Liver (tissue), 9 donors: Measurements from ENCODE around the gene OR13C4. TPM values are rescaled to one million over a fixed set of nuclear protein-coding genes. Genes with fewer than 3 reads are reported as not detected.

Experiments
- DNase-seq: peaks from one replicate; pipeline ENCODE4 v3.0.0-alpha.2; 2017; ENCODE audit warnings: low spot score
- H3K27ac ChIP-seq, 2 donors: one replicate each; pipeline ENCODE4 v1.7.0; 2013; ENCODE audit warnings: inconsistent platforms in 2 of 2, low read length in 2 of 2, control low read depth in 1 of 2, low read depth in 1 of 2, mild to moderate bottlenecking in 1 of 2
- H3K27me3 ChIP-seq, 4 donors: one replicate each; pipeline versions ENCODE4 v1.6.1 to v1.7.0; 2013; ENCODE audit warnings: low read length in 3 of 4, inconsistent platforms in 1 of 4, mild to moderate bottlenecking in 1 of 4, moderate library complexity in 1 of 4; ENCODE audit not compliant: control insufficient read depth in 4 of 4, insufficient read depth in 4 of 4
- H3K36me3 ChIP-seq, 4 donors: one replicate each; pipeline versions ENCODE4 v1.6.1 to v1.7.0; 2013; ENCODE audit warnings: low read length in 3 of 4, mild to moderate bottlenecking in 3 of 4, low read depth in 1 of 4, moderate library complexity in 1 of 4; ENCODE audit not compliant: control insufficient read depth in 4 of 4, insufficient read depth in 3 of 4
- H3K4me1 ChIP-seq, 4 donors: one replicate each; pipeline versions ENCODE4 v1.6.1 to v1.7.0; 2013; ENCODE audit warnings: low read length in 3 of 4, mild to moderate bottlenecking in 3 of 4, moderate library complexity in 1 of 4; ENCODE audit not compliant: control insufficient read depth in 4 of 4, insufficient read depth in 4 of 4
- H3K4me3 ChIP-seq, 3 donors: one replicate each; pipeline versions ENCODE4 v1.6.1 to v1.7.0; 2013; ENCODE audit warnings: low read length in 3 of 3, control low read depth in 1 of 3, low read depth in 1 of 3, mild to moderate bottlenecking in 1 of 3
- H3K9ac ChIP-seq, 2 donors: one replicate each; pipeline ENCODE4 v1.7.0; 2013; ENCODE audit warnings: low read length in 2 of 2, mild to moderate bottlenecking in 2 of 2, moderate library complexity in 2 of 2, control low read depth in 1 of 2, low read depth in 1 of 2
- H3K9me3 ChIP-seq, 4 donors: one replicate each; pipeline versions ENCODE4 v1.6.1 to v1.7.0; 2013; ENCODE audit warnings: low read length in 3 of 4; ENCODE audit not compliant: control insufficient read depth in 4 of 4
- ATF3 ChIP-seq: IDR thresholded peaks from 2 replicates; pipeline ENCODE4 v1.6.1; 2016; ENCODE audit warnings: antibody characterized with exemption
- EGR1 ChIP-seq, 2 donors: IDR thresholded peaks; 2 replicates each; pipeline ENCODE4 v1.6.1; 2016 to 2018; ENCODE audit warnings: antibody characterized with exemption in 2 of 2, low read depth in 2 of 2
- FOXA2 ChIP-seq: IDR thresholded peaks from 2 replicates; pipeline ENCODE4 v1.6.1; 2016; ENCODE audit warnings: antibody characterized with exemption
- GABPA ChIP-seq, 2 donors: IDR thresholded peaks in 1 of 2; conservative IDR thresholded peaks in 1 of 2; 2 replicates each; pipeline ENCODE4 v1.6.1; 2016; ENCODE audit warnings: antibody characterized with exemption in 2 of 2, mild to moderate bottlenecking in 1 of 2, moderate library complexity in 1 of 2
- HNF4G ChIP-seq: IDR thresholded peaks from 2 replicates; pipeline ENCODE4 v1.6.1; 2016; ENCODE audit warnings: antibody characterized with exemption
- JUND ChIP-seq, 2 donors: IDR thresholded peaks; 2 replicates each; pipeline ENCODE4 v1.6.1; 2016; ENCODE audit warnings: antibody characterized with exemption in 2 of 2
- MAX ChIP-seq: IDR thresholded peaks from 2 replicates; pipeline ENCODE4 v1.6.1; 2016; ENCODE audit warnings: antibody characterized with exemption
- NR2F2 ChIP-seq: IDR thresholded peaks from 2 replicates; pipeline ENCODE4 v1.6.1; 2016; ENCODE audit warnings: antibody characterized with exemption
- RAD21 ChIP-seq, 2 donors: IDR thresholded peaks; 2 replicates each; pipeline ENCODE4 v1.6.1; 2016; ENCODE audit warnings: antibody characterized with exemption in 2 of 2, mild to moderate bottlenecking in 2 of 2
- RXRA ChIP-seq, 2 donors: IDR thresholded peaks; 2 replicates each; pipeline ENCODE4 v1.6.1; 2017 to 2018; ENCODE audit warnings: antibody characterized with exemption in 2 of 2, mild to moderate bottlenecking in 1 of 2
- TAF1 ChIP-seq: conservative IDR thresholded peaks from 2 replicates; pipeline ENCODE4 v1.6.1; 2016; ENCODE audit warnings: antibody characterized with exemption, mild to moderate bottlenecking
- YY1 ChIP-seq: IDR thresholded peaks from 2 replicates; pipeline ENCODE4 v1.6.1; 2016; ENCODE audit warnings: antibody characterized with exemption, mild to moderate bottlenecking
- WGBS: extraction: QIAGEN DNeasy Blood & Tissue Kit; methylation state at CpG from one replicate; pipeline ENCODE4 v1.1.7; 2013; 5-methylcytosine and 5-hydroxymethylcytosine counted together
- polyA plus RNA-seq, 2 donors: library from polyadenylated mRNA; stranded (reverse) in 1 of 2; unstranded in 1 of 2; fragments of 200-250 nt in 1 of 2; fragments of >200 nt in 1 of 2; fragmentation: Nextera tagmentation in 1 of 2; extraction: Ambion mirVana in 1 of 2; gene quantifications; one replicate each; pipeline versions ENCODE4 v1.2.1 to v1.2.3, GENCODE V29; 2013 to 2015
- total RNA-seq, 2 donors: library from RNA; depleted of rRNA; stranded (reverse); fragments of >200 nt; gene quantifications; one replicate each; pipeline ENCODE4 v1.2.3, GENCODE V29; 2014
- TF ChIP-seq, protein P1 (sequence below): fragments of 150-350 bp; IDR thresholded peaks from 2 replicates; pipeline ENCODE4 v1.5.1; 2017; ENCODE audit warnings: improper control_type of control experiment, low read depth, low read length; ENCODE audit not compliant: missing input control
- TF ChIP-seq, protein P2 (sequence below): IDR thresholded peaks from 2 replicates; pipeline ENCODE4 v1.6.1; 2016; ENCODE audit warnings: antibody characterized with exemption, mild to moderate bottlenecking
- donor health status: healthy.
- donor health status: healthy.
- donor health status: healthy.
- donor health status: healthy.
- donor health status: healthy.

Gene OR13C4
- total and polyA plus RNA-seq, 4 donors: 0.14 to 0.17 TPM; not detected in 2

GRCh38 chr9:104564358-104564757, 37.3 kb upstream of the OR13C4 start:
- DNase-seq: no peak
- TF ChIP-seq GABPA (IDR thresholded peaks at IDR 0.05 in 1 of 2, conservative IDR thresholded peaks at IDR 0.05 in 1 of 2) (no peak), RAD21 (IDR thresholded peaks at IDR 0.05) (no peak), MAX (no peak), NR2F2 (no peak), YY1 (no peak), ATF3 (no peak), JUND (IDR thresholded peaks at IDR 0.05) (no peak), EGR1 (IDR thresholded peaks at IDR 0.05; ENCODE audit: low read depth in 2 of 2) (no peak), TAF1 (no peak), FOXA2 (no peak), HNF4G (no peak), RXRA (IDR thresholded peaks at IDR 0.05) (no peak)
- TF ChIP-seq, protein P1, sequence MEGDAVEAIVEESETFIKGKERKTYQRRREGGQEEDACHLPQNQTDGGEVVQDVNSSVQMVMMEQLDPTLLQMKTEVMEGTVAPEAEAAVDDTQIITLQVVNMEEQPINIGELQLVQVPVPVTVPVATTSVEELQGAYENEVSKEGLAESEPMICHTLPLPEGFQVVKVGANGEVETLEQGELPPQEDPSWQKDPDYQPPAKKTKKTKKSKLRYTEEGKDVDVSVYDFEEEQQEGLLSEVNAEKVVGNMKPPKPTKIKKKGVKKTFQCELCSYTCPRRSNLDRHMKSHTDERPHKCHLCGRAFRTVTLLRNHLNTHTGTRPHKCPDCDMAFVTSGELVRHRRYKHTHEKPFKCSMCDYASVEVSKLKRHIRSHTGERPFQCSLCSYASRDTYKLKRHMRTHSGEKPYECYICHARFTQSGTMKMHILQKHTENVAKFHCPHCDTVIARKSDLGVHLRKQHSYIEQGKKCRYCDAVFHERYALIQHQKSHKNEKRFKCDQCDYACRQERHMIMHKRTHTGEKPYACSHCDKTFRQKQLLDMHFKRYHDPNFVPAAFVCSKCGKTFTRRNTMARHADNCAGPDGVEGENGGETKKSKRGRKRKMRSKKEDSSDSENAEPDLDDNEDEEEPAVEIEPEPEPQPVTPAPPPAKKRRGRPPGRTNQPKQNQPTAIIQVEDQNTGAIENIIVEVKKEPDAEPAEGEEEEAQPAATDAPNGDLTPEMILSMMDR: no peak
- H3K27me3 ChIP-seq: no peaks in the 10 kb centered on the region
- no peak overlapping the region for H3K9ac ChIP-seq
- no peaks in the 10 kb centered on the region for H3K4me1 ChIP-seq
- H3K36me3 ChIP-seq: no peaks in the 10 kb centered on the region
- no peaks in the 10 kb centered on the region for H3K9me3 ChIP-seq
- no peak overlapping the region for H3K27ac ChIP-seq
- WGBS: 63% methylated on average over 1 of the region's 1 CpG
- no peak overlapping the region for H3K4me3 ChIP-seq

GRCh38 chr9:104556830-104557634, 30.0 kb upstream of the OR13C4 start:
- Histone ChIP-seq H3K36me3 (no peaks in the 10 kb centered on the region), H3K9me3 (no peaks in the 10 kb centered on the region), H3K27me3 (no peaks in the 10 kb centered on the region), H3K27ac (no peak overlapping the region), H3K9ac (no peak overlapping the region), H3K4me3 (no peak overlapping the region), H3K4me1 (no peaks in the 10 kb centered on the region)
- no peak for DNase-seq
- WGBS: 88% methylated on average over 8 of the region's 8 CpGs
- TF ChIP-seq EGR1 (IDR thresholded peaks at IDR 0.05; ENCODE audit: low read depth in 2 of 2): no peak

- no peak for TF ChIP-seq FOXA2
- no peak for TF ChIP-seq NR2F2
- no peak for TF ChIP-seq ATF3
- TF ChIP-seq, protein P2, sequence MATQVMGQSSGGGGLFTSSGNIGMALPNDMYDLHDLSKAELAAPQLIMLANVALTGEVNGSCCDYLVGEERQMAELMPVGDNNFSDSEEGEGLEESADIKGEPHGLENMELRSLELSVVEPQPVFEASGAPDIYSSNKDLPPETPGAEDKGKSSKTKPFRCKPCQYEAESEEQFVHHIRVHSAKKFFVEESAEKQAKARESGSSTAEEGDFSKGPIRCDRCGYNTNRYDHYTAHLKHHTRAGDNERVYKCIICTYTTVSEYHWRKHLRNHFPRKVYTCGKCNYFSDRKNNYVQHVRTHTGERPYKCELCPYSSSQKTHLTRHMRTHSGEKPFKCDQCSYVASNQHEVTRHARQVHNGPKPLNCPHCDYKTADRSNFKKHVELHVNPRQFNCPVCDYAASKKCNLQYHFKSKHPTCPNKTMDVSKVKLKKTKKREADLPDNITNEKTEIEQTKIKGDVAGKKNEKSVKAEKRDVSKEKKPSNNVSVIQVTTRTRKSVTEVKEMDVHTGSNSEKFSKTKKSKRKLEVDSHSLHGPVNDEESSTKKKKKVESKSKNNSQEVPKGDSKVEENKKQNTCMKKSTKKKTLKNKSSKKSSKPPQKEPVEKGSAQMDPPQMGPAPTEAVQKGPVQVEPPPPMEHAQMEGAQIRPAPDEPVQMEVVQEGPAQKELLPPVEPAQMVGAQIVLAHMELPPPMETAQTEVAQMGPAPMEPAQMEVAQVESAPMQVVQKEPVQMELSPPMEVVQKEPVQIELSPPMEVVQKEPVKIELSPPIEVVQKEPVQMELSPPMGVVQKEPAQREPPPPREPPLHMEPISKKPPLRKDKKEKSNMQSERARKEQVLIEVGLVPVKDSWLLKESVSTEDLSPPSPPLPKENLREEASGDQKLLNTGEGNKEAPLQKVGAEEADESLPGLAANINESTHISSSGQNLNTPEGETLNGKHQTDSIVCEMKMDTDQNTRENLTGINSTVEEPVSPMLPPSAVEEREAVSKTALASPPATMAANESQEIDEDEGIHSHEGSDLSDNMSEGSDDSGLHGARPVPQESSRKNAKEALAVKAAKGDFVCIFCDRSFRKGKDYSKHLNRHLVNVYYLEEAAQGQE: no peak
- no peak for TF ChIP-seq HNF4G
- TF ChIP-seq TAF1: no peak
- no peak for TF ChIP-seq JUND (IDR thresholded peaks at IDR 0.05)
- 96% methylated on average over 1 of the region's 1 CpG for WGBS
- H3K4me1 ChIP-seq: no peaks in the 10 kb centered on the region
- H3K4me3 ChIP-seq: no peak overlapping the region
- H3K36me3 ChIP-seq: no peaks in the 10 kb centered on the region
- H3K27me3 ChIP-seq: no peaks in the 10 kb centered on the region
- H3K27ac ChIP-seq: no peak overlapping the region
- no peaks in the 10 kb centered on the region for H3K9me3 ChIP-seq
- no peak for DNase-seq
- H3K9ac ChIP-seq: no peak overlapping the region
Observed at GRCh38 chr9:104555521-104555920, 28.5 kb upstream of the OR13C4 start.
